ENCODE results near the gene TANC1.

DNA sequence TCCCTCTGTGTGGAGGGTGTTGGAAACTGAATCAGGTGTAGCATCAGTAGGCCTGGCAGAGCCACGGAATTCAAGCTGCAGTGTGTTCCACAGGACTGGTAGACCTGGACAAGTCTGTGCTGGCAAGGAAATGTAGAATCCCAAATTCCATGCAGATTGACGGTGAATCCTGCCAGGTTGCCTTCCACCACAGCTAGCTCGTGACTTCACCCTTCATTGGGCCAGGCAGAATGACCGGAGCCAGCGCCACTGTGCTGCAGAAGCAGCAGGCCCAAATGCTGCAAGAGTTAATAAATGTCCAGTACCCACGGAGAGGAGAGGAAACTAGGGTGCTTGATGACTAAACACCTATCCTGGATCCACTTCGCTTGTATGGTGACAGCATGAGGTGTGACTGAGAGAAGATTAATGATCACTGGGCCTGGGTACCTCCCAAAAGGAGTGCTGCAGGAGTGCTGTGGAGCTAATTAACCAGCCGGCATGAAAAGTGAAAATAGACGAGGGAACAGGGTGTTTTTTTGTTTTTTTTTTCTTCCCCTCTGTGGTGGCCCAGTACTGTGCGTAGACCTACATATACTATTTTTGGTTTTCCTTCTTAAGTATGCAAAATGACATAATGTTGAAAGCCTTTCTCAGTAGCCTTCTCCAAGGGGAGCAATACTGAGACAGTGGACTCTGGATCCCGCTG, 122.2 kb downstream of the TANC1 start:
- TF ChIP-seq, protein P1, sequence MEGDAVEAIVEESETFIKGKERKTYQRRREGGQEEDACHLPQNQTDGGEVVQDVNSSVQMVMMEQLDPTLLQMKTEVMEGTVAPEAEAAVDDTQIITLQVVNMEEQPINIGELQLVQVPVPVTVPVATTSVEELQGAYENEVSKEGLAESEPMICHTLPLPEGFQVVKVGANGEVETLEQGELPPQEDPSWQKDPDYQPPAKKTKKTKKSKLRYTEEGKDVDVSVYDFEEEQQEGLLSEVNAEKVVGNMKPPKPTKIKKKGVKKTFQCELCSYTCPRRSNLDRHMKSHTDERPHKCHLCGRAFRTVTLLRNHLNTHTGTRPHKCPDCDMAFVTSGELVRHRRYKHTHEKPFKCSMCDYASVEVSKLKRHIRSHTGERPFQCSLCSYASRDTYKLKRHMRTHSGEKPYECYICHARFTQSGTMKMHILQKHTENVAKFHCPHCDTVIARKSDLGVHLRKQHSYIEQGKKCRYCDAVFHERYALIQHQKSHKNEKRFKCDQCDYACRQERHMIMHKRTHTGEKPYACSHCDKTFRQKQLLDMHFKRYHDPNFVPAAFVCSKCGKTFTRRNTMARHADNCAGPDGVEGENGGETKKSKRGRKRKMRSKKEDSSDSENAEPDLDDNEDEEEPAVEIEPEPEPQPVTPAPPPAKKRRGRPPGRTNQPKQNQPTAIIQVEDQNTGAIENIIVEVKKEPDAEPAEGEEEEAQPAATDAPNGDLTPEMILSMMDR (IDR thresholded peaks at IDR 0.05), result no peak
- no peak for TF ChIP-seq POLR2A (IDR thresholded peaks at IDR 0.05)
